ENCODE results near the gene THY1.
"Not testable (repeated sequence)": the region's sequence is repeated elsewhere in the genome, so short reads cannot be mapped to it uniquely, and the experiment has no call there.

THY1 gene

DNA sequence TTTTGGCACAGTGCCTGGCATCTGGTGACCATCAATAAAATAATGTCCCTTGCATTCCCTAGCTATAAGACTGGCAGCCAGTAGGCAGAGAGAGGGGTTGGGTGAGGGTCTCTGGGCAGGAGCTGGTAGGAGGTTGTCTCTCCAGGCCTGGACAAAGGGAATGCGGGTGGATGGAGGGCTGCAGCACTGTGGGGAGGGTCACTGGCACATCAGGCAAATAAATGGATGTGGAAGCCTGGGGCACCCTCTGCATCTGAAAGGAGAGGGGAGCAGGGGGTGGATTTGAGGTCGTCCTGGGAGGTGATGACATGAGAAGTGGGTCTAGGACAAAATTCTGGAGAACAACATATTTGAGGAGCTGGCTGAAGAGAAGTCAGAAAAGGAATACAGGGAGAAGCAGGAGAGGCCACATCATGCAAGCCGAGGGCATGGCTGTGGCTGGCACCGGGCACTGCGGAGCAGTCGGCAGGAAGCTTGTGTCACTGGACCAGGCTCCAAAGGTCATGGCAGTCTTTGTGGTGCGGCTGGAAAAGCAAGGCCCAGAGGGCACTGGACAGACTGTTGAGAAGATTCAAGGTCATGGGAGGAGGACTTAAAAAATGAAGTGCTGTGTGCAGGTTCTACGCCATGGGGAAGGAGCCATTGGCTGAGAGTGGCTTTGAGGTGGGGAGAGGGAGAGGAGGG is 36.5 kb upstream of the THY1 start:
- Histone ChIP-seq H3K4me1 (ENCODE audit: insufficient read depth, low read length, severe bottlenecking) (no peaks in the 10 kb centered on the region), H3K36me3 (ENCODE audit: insufficient read depth, low read length) (no peaks in the 10 kb centered on the region), H3K27me3 (ENCODE audit: insufficient read depth, low read length) (no peaks in the 10 kb centered on the region), H3K9me2 (ENCODE audit: low read depth, low read length) (no peaks in the 10 kb centered on the region), H3F3A (ENCODE audit: insufficient read depth, low read length) (no peaks in the 10 kb centered on the region), H3K4me2 (ENCODE audit: low read length) (no peak overlapping the region), H3K27ac (ENCODE audit: low read depth, low read length, poor library complexity, severe bottlenecking) (no peak overlapping the region), H3K9me3 (ENCODE audit: low read length) (no peaks in the 10 kb centered on the region), H3K4me3 (ENCODE audit: low read depth, low read length, poor library complexity, severe bottlenecking) (no peak overlapping the region), H3K79me2 (ENCODE audit: insufficient read depth, low read length) (no peaks in the 10 kb centered on the region), H3K9ac (ENCODE audit: low read length) (no peak overlapping the region), H4K20me1 (ENCODE audit: insufficient read depth, low read length) (no peaks in the 10 kb centered on the region), H2AFZ (ENCODE audit: low read length) (no peak overlapping the region)
- TF ChIP-seq CTCF (IDR thresholded peaks at IDR 0.05; ENCODE audit: low read length) (no peak), EZH2 (IDR thresholded peaks at IDR 0.05; ENCODE audit: borderline replicate concordance, low read length) (no peak)

- H3K27me3 ChIP-seq (ENCODE audit: insufficient read depth, low read length); H4K20me1 ChIP-seq (ENCODE audit: insufficient read depth, low read length); H3F3A ChIP-seq (ENCODE audit: insufficient read depth, low read length); H3K79me2 ChIP-seq (ENCODE audit: insufficient read depth, low read length); H3K9me3 ChIP-seq (ENCODE audit: low read length); H3K4me1 ChIP-seq (ENCODE audit: insufficient read depth, low read length, severe bottlenecking); H3K36me3 ChIP-seq (ENCODE audit: insufficient read depth, low read length); H3K9ac ChIP-seq (ENCODE audit: low read length); H3K4me2 ChIP-seq (ENCODE audit: low read length); H3K4me3 ChIP-seq (ENCODE audit: low read depth, low read length, poor library complexity, severe bottlenecking); H3K27ac ChIP-seq (ENCODE audit: low read depth, low read length, poor library complexity, severe bottlenecking); H3K9me2 ChIP-seq (ENCODE audit: low read depth, low read length); H2AFZ ChIP-seq (ENCODE audit: low read length): not testable (repeated sequence)
Observed at GRCh38 chr11:119455708-119456107, 32.7 kb upstream of the THY1 start.

DNA sequence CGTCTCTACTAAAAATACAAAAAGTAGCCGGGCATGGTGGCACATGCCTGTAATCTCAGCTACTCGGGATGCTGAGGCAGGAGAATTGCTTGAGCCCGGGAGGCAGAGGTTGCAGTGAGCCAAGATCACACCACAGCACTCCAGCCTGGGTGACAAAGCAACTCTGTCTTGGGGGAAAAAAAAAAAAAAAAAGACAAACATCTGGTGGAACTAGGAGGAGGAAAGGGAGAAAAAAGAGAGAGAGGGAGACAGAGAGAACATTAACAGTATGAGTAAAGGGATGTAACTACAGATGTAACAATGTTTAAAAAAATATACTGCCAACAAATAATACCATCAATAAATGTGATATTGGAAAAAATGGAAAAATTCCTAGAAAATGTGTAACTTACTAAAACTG is 32.3 kb upstream of the THY1 start:
- not testable (repeated sequence) for H3K36me3 ChIP-seq (ENCODE audit: insufficient read depth, low read length); H3K9me3 ChIP-seq (ENCODE audit: low read length); H3F3A ChIP-seq (ENCODE audit: insufficient read depth, low read length); H3K9me2 ChIP-seq (ENCODE audit: low read depth, low read length); H3K9ac ChIP-seq (ENCODE audit: low read length); H2AFZ ChIP-seq (ENCODE audit: low read length); H3K4me2 ChIP-seq (ENCODE audit: low read length); H3K79me2 ChIP-seq (ENCODE audit: insufficient read depth, low read length); H3K4me1 ChIP-seq (ENCODE audit: insufficient read depth, low read length, severe bottlenecking); H3K27ac ChIP-seq (ENCODE audit: low read depth, low read length, poor library complexity, severe bottlenecking); H3K27me3 ChIP-seq (ENCODE audit: insufficient read depth, low read length); H3K4me3 ChIP-seq (ENCODE audit: low read depth, low read length, poor library complexity, severe bottlenecking); H4K20me1 ChIP-seq (ENCODE audit: insufficient read depth, low read length)

DNA sequence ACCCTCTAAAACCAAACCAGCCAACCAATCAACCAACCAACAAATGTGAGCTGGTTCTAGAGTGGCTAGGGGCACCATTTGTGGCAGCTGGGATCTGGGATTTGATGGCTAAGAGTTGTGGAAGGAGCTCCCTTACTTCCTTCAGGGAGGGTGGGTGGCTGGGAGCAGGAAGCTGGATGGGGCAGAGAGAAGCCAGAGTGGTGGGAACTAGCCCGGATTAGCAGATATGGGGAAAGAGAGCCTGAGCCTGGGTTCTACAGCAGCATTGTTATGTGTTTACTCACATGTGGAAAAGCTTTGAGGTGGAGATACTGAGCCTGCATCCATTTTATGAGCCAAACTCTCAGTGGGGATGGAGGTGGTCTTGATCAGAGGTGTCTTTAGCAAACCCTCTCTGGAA is 30.9 kb upstream of the THY1 start:
- Histone ChIP-seq H3K9me2 (ENCODE audit: low read depth, low read length) (no peaks in the 10 kb centered on the region), H3K27me3 (ENCODE audit: insufficient read depth, low read length) (no peaks in the 10 kb centered on the region), H3F3A (ENCODE audit: insufficient read depth, low read length) (no peaks in the 10 kb centered on the region), H2AFZ (ENCODE audit: low read length) (no peak overlapping the region), H3K27ac (ENCODE audit: low read depth, low read length, poor library complexity, severe bottlenecking) (no peak overlapping the region), H3K36me3 (ENCODE audit: insufficient read depth, low read length) (no peaks in the 10 kb centered on the region), H3K9me3 (ENCODE audit: low read length) (no peaks in the 10 kb centered on the region), H3K9ac (ENCODE audit: low read length) (no peak overlapping the region), H4K20me1 (ENCODE audit: insufficient read depth, low read length) (no peaks in the 10 kb centered on the region), H3K4me1 (ENCODE audit: insufficient read depth, low read length, severe bottlenecking) (no peaks in the 10 kb centered on the region), H3K4me2 (ENCODE audit: low read length) (no peak overlapping the region), H3K4me3 (ENCODE audit: low read depth, low read length, poor library complexity, severe bottlenecking) (no peak overlapping the region), H3K79me2 (ENCODE audit: insufficient read depth, low read length) (no peaks in the 10 kb centered on the region)
- no peak for TF ChIP-seq CTCF (IDR thresholded peaks at IDR 0.05; ENCODE audit: low read length)

Data from OCI-LY1 (cell line).